OCI-LY1 (cell line): ENCODE data around the gene UTP3.

Experiments used
- CTCF ChIP-seq: fragments of 200-600 bp; sonication (generic), shearing (Covaris generic); IDR thresholded peaks from 2 replicates; pipeline ENCODE4 v1.5.1; 2017; ENCODE audit warnings: mild to moderate bottlenecking, antibody characterized with exemption, low read length, moderate library complexity, mixed read lengths
- EZH2 ChIP-seq: fragments of 200-600 bp; sonication (generic), shearing (Covaris generic); IDR thresholded peaks from 2 replicates; pipeline ENCODE4 v1.8.0; 2017; ENCODE audit warnings: borderline replicate concordance, mixed run types, mild to moderate bottlenecking, antibody characterized with exemption, low read length, moderate library complexity, mixed read lengths

DNA sequence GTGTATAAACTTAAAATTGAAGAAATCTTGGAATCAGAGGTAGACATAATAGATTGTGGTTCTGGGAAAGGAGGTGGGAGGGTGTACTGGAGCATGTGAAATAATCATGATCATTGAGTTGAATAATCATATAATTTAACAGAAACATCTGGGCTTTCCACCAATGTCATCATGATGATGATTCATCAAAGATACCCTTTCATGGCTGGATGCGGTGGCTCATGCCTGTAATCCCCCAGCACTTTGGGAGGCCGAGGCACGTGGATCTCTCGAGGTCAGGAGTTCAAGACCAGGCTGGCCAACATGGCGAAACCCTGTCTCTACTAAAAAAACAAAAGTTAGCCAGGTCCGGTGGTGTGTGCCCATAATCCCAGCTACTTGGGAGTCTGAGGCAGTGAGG lies 26.8 kb downstream of the UTP3 start:
- TF ChIP-seq CTCF: no peak
- TF ChIP-seq EZH2: no peak
